Ascending aorta (tissue), 2 donors: ENCODE data around the gene TC2N. TPM values are rescaled to one million over a fixed set of nuclear protein-coding genes. Genes with fewer than 3 reads are reported as not detected.
"Not testable (repeated sequence)": the region's sequence is repeated elsewhere in the genome, so short reads cannot be mapped to it uniquely, and the experiment has no call there.

ENCODE experiments used
- DNase-seq, 2 donors: peaks; one replicate each; pipeline ENCODE4 v3.0.0-alpha.2; 2019; ENCODE audit warnings: low spot score in 2 of 2
- H3K27ac ChIP-seq, 2 donors: fragments of 200-600 bp; sonication (generic); one replicate each; pipeline ENCODE4 v1.5.1; 2016 to 2017; ENCODE audit warnings: mild to moderate bottlenecking in 1 of 2
- H3K27me3 ChIP-seq: fragments of 200-600 bp; sonication (generic); one replicate; pipeline ENCODE4 v1.5.1; 2017
- H3K36me3 ChIP-seq, 2 donors: fragments of 200-600 bp; sonication (generic); one replicate each; pipeline ENCODE4 v1.5.1; 2016
- H3K4me1 ChIP-seq, 2 donors: fragments of 200-600 bp; sonication (generic); one replicate each; pipeline ENCODE4 v1.5.1; 2016 to 2017; ENCODE audit warnings: mild to moderate bottlenecking in 1 of 2
- H3K4me3 ChIP-seq, 2 donors: fragments of 200-600 bp; sonication (generic); one replicate each; pipeline ENCODE4 v1.5.1; 2016 to 2017; ENCODE audit warnings: mild to moderate bottlenecking in 1 of 2
- H3K9me3 ChIP-seq, 2 donors: fragments of 200-600 bp; sonication (generic); one replicate each; pipeline ENCODE4 v1.5.1; 2016
- CTCF ChIP-seq, 3 experiments: fragments of 200-600 bp in 2 of 3; fragments of 450-650 bp in 1 of 3; sonication (generic) in 2 of 3; IDR thresholded peaks; one replicate each; pipeline ENCODE4 v1.5.1; 2016 to 2019; ENCODE audit warnings: antibody characterized with exemption in 3 of 3, mild to moderate bottlenecking in 1 of 3, moderate library complexity in 1 of 3
- intact Hi-C: fragments of 100-400 bp; cut with DNase I; formaldehyde crosslinking; loops from one replicate; pipeline ENCODE4 v1.15.1; 2023
- total RNA-seq: library from RNA; depleted of rRNA; stranded (reverse); fragments of >200 nt; gene quantifications from one replicate; pipeline ENCODE4 v1.1.0, GENCODE V29; 2016

Gene TC2N
- total RNA-seq, 1 donor from 2014 or later = 37.8 TPM

DNA sequence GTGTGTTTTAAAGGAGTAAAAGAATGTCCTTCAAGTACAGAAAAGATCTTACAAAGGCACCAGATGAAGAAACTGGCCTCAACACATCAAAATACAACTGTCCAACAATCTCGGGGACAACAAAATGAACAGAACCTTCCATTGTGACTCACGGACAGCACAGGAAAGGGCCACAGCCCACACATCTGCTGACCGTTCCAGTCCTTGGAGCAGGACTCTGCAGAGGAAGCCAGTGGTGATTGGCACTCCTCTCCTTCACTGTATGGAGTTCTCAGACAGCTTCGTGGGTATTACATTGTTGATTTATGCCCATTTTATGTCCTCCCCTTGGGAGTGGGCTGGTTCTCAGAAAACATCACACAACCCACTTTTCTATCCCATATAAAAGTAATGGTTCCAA lies 32.5 kb upstream of the TC2N start:
- no peak for TF ChIP-seq CTCF (IDR thresholded peaks at IDR 0.05)
- H3K27ac ChIP-seq = peak overlapping the region; percentile 91 to 95
- no peaks in the 10 kb centered on the region for H3K27me3 ChIP-seq
- intact Hi-C loops = loop anchor here (5.0 kb wide), 1 partner anchor 82 kb away; no protein-coding TSS in a partner anchor
- H3K36me3 ChIP-seq = peaks cover 0 to 2% of the 10 kb centered on the region in 2 donors
- H3K4me3 ChIP-seq = no peak overlapping the region
- peaks cover 48 to 72% of the 10 kb centered on the region in 2 donors for H3K4me1 ChIP-seq
- no peak for DNase-seq
- H3K9me3 ChIP-seq = no peaks in the 10 kb centered on the region

- DNase-seq = no peak
- Histone ChIP-seq H3K4me3 (no peak overlapping the region), H3K4me1 (peaks cover 48 to 70% of the 10 kb centered on the region in 2 donors), H3K36me3 (peaks cover 0 to 6% of the 10 kb centered on the region in 2 donors), H3K9me3 (no peaks in the 10 kb centered on the region), H3K27ac (peak overlapping the region; percentile 91 to 95), H3K27me3 (no peaks in the 10 kb centered on the region)
- no peak for TF ChIP-seq CTCF (IDR thresholded peaks at IDR 0.05)
- intact Hi-C loops = loop anchor here (5.0 kb wide), 1 partner anchor 83 kb away; no protein-coding TSS in a partner anchor
Measured at GRCh38 chr14:91899213-91899612, 31.9 kb upstream of the TC2N start.

DNA sequence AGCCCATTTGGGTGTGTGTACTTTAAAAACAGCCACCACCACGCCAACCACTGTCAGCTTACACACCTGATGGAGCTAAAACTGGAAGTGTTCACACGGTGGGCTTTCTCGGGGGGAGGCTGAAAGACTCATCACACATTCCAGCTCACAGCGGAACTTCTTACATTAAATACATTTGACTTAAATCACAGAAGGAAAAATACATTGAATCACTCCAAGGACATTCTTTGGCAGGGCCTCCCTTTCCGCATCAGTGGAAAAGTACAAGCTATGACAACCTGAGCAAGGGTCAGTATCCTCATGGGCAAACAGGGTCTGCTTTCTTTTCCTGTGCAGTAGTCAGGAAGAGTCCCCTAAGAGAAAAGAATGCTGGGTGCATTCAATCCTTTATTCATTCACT lies 31.0 kb upstream of the TC2N start:
- DNase-seq = peak in 1 of 2 donors; percentile 82
- TF ChIP-seq CTCF (IDR thresholded peaks at IDR 0.05) = no peak
- H3K27me3 ChIP-seq = no peaks in the 10 kb centered on the region
- H3K4me3 ChIP-seq = no peak overlapping the region
- H3K4me1 ChIP-seq = peaks cover 44 to 61% of the 10 kb centered on the region in 2 donors
- peak overlapping the region; percentile 91 to 95 for H3K27ac ChIP-seq
- intact Hi-C loops = loop anchor here (5.0 kb wide), 1 partner anchor 84 kb away; no protein-coding TSS in a partner anchor
- H3K36me3 ChIP-seq = peaks cover 0 to 11% of the 10 kb centered on the region in 2 donors
- no peaks in the 10 kb centered on the region for H3K9me3 ChIP-seq

DNA sequence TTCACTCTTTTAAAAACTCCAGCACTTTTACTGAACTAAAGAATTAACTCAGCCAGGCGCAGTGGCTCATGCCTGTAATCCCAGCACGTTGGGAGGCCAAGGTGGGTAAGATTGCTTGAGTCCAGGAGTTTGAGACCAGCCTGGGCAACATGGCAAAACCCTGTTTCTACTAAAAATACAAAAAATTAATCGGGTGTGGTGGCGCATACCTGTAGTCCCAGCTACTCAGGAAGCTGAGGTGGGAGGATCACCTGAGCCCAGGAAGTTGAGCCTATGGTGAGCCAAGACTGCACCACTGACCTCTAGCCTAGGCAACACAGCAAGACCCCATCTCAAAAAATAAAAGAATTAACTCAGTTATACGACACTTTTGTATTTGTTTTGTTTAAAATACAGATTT lies 30.4 kb upstream of the TC2N start:
- intact Hi-C loops = loop anchor here (1.0 to 5.0 kb wide), 5 partner anchors 25 to 85 kb away; partner anchors contain the start of gene FBLN5

GRCh38 chr14:91897106-91897701 lies 29.9 kb upstream of the TC2N start:
- intact Hi-C loops = loop anchor here (1.0 to 5.0 kb wide), 5 partner anchors 25 to 85 kb away; partner anchors contain the start of gene FBLN5
- peaks cover 47 to 61% of the 10 kb centered on the region in 2 donors for H3K4me1 ChIP-seq
- peaks cover 0 to 17% of the 10 kb centered on the region in 2 donors for H3K36me3 ChIP-seq
- no peaks in the 10 kb centered on the region for H3K9me3 ChIP-seq
- no peaks in the 10 kb centered on the region for H3K27me3 ChIP-seq
- no peak for TF ChIP-seq CTCF (IDR thresholded peaks at IDR 0.05)
- peak; percentile 56 to 97 for DNase-seq
- H3K27ac ChIP-seq = peak overlapping the region; percentile 91 to 95
- H3K4me3 ChIP-seq = no peak overlapping the region

More for the DNA sequence above, 30.4 kb upstream of the TC2N start:
- Histone ChIP-seq H3K4me1 (peaks cover 42 to 59% of the 10 kb centered on the region in 2 donors), H3K27ac (peak overlapping the region; percentile 91 to 95), H3K4me3 (peak overlapping the region in 1 of 2 donors; percentile 21), H3K36me3 (peaks cover 0 to 12% of the 10 kb centered on the region in 2 donors)
- not testable (repeated sequence) for H3K9me3 ChIP-seq, DNase-seq, H3K27me3 ChIP-seq

DNA sequence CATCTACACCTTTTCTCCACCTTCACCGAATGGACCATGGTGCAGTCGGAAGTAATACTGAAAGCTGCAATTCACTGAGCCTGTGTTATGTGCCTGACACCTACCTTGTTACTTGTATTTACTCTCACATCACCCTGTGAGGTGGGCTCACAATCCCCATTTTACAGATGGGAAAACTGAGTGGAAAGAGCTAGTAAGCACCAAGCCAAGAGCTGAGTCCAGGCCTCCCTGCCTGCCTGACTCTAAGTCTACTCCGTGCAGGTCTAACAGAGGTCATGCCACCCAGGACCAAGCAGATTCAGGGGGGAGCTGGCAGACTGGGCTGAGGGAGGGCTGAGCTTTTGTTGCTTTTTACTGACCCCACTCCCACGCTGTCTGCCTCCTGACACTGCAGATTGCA lies 29.1 kb upstream of the TC2N start:
- Histone ChIP-seq H3K9me3 (no peaks in the 10 kb centered on the region), H3K27ac (peak overlapping the region; percentile 91 to 95), H3K36me3 (peaks cover 0 to 18% of the 10 kb centered on the region in 2 donors), H3K27me3 (no peaks in the 10 kb centered on the region), H3K4me3 (no peak overlapping the region), H3K4me1 (peaks cover 44 to 62% of the 10 kb centered on the region in 2 donors)
- TF ChIP-seq CTCF (IDR thresholded peaks at IDR 0.05) = no peak
- DNase-seq = no peak
- intact Hi-C loops = loop anchor here (2.0 to 5.0 kb wide), 3 partner anchors 30 to 86 kb away; no protein-coding TSS in a partner anchor
